GM04503 (cell line): ENCODE measurements around the gene TMC1.
"Not testable (repeated sequence)": the region's sequence is repeated elsewhere in the genome, so short reads cannot be mapped to it uniquely, and the experiment has no call there.

ENCODE experiments used
- DNase-seq: peaks from one replicate; pipeline ENCODE4 v3.0.0-alpha.2; 2012; ENCODE audit warnings: low read depth

Gene TMC1

GRCh38 chr9:72826996-72827949 is 305.9 kb downstream of the TMC1 start:
- no peak for DNase-seq

- no peak for DNase-seq
These were observed 306.7 kb downstream of the TMC1 start for GRCh38 chr9:72827950-72828731.

GRCh38 chr9:72834994-72835393 is 313.6 kb downstream of the TMC1 start:
- DNase-seq: no peak

GRCh38 chr9:72836790-72837189 is 315.4 kb downstream of the TMC1 start:
- no peak for DNase-seq

GRCh38 chr9:72839085-72839484 is 317.7 kb downstream of the TMC1 start:
- no peak for DNase-seq

- no peak for DNase-seq
These were observed 322.4 kb downstream of the TMC1 start for GRCh38 chr9:72843520-72844439.

GRCh38 chr9:72844440-72844768 is 323.0 kb downstream of the TMC1 start:
- no peak for DNase-seq

GRCh38 chr9:72845052-72845451 is 323.6 kb downstream of the TMC1 start:
- DNase-seq: not testable (repeated sequence)

GRCh38 chr9:72850209-72850608 is 328.8 kb downstream of the TMC1 start:
- DNase-seq: not testable (repeated sequence)

- DNase-seq: no peak
These were observed 333.9 kb downstream of the TMC1 start for GRCh38 chr9:72855321-72855720.

- no peak for DNase-seq
These were observed 334.6 kb downstream of the TMC1 start for GRCh38 chr9:72855890-72856523.

GRCh38 chr9:72856972-72857623 is 335.7 kb downstream of the TMC1 start:
- no peak for DNase-seq

GRCh38 chr9:72857624-72857996 is 336.2 kb downstream of the TMC1 start:
- DNase-seq: no peak

GRCh38 chr9:72858089-72858912 is 336.9 kb downstream of the TMC1 start:
- no peak for DNase-seq

- not testable (repeated sequence) for DNase-seq
These were observed 341.4 kb downstream of the TMC1 start for GRCh38 chr9:72862788-72863187.

- DNase-seq: no peak
These were observed 342.2 kb downstream of the TMC1 start for GRCh38 chr9:72863456-72864094.

- DNase-seq: no peak
These were observed 342.9 kb downstream of the TMC1 start for GRCh38 chr9:72864327-72864726.

- DNase-seq: no peak
These were observed 350.3 kb downstream of the TMC1 start for GRCh38 chr9:72871685-72872084.

GRCh38 chr9:72872718-72873117 is 351.3 kb downstream of the TMC1 start:
- no peak for DNase-seq

- no peak for DNase-seq
These were observed 352.0 kb downstream of the TMC1 start for GRCh38 chr9:72873456-72873855.
